Measurements from ENCODE around the gene DRC7.

DRC7 gene, protein sequence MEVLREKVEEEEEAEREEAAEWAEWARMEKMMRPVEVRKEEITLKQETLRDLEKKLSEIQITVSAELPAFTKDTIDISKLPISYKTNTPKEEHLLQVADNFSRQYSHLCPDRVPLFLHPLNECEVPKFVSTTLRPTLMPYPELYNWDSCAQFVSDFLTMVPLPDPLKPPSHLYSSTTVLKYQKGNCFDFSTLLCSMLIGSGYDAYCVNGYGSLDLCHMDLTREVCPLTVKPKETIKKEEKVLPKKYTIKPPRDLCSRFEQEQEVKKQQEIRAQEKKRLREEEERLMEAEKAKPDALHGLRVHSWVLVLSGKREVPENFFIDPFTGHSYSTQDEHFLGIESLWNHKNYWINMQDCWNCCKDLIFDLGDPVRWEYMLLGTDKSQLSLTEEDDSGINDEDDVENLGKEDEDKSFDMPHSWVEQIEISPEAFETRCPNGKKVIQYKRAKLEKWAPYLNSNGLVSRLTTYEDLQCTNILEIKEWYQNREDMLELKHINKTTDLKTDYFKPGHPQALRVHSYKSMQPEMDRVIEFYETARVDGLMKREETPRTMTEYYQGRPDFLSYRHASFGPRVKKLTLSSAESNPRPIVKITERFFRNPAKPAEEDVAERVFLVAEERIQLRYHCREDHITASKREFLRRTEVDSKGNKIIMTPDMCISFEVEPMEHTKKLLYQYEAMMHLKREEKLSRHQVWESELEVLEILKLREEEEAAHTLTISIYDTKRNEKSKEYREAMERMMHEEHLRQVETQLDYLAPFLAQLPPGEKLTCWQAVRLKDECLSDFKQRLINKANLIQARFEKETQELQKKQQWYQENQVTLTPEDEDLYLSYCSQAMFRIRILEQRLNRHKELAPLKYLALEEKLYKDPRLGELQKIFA

DNA sequence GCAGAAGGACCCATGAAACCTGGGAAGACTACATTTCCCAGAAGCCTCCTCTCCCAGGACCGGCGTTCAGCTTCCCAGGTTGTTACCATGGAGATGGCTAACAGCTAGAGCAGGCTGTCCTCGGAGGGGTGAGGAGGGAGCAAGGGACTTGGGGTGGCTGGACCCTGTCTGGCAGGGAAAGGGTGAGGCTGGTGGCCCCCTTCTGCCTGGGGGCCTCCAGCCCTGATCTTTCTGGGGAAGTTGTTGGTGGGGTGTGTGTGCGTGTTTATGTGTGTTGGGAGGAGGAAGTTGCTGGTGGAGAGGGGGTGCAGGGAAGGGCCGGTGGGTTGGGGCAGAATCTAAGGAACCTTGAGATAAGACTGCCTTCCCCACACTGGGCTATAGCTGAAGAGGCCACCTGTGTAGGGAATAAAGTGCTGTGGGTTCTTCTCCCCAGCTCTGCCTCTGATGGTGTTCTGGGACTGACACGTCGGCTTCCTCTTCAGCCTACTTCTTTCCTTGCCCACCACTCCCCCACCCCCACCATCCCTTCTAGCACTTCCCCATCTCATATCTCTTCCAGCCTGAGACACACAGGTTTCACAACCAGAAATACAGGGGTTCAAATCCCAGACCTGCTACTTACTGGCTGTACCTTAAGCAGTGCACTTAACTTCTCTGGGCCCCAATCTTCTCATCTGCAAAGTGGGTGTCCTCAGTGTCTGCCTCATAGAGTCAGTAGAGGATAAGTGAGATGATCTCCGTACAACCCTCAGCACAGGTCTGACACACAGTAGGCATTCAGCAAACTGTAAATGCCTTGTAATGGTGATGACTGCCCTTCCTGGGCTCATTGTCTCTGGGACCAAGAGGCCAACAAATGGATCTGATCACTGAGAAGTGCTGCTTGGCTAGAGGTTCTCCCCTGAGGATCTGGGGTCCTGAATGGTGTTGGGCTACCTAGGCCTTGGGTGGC, at the start of gene DRC7:
Gene DRC7, plus strand, starts transcription at position 82 of the 955 bp plus-strand sequence. CDS start 3,144 bp downstream, outside the sequence.
- DNase-seq, result peak; percentile 43

DNA sequence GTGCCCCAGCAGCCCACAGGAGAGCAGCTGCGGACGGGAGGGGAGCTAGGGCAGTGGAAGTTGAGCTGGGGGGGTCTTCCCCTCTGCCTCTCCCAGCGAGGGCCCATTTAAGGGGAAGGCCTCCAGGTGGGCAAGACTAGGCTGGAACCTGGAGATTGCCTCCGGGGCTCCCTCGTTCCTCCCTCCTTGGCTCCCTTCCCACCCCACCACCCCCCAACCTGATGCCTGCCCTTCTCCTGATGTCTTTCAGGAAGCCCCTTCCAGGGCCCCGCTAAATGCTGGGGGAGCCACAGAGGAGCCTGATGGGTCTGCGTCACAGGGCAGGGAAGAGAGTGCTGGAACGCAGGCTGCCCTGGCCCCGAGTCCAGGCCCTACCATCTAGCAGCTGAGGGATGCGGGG, 49.4 kb upstream of the DRC7 start:
- no peak for DNase-seq

DNA sequence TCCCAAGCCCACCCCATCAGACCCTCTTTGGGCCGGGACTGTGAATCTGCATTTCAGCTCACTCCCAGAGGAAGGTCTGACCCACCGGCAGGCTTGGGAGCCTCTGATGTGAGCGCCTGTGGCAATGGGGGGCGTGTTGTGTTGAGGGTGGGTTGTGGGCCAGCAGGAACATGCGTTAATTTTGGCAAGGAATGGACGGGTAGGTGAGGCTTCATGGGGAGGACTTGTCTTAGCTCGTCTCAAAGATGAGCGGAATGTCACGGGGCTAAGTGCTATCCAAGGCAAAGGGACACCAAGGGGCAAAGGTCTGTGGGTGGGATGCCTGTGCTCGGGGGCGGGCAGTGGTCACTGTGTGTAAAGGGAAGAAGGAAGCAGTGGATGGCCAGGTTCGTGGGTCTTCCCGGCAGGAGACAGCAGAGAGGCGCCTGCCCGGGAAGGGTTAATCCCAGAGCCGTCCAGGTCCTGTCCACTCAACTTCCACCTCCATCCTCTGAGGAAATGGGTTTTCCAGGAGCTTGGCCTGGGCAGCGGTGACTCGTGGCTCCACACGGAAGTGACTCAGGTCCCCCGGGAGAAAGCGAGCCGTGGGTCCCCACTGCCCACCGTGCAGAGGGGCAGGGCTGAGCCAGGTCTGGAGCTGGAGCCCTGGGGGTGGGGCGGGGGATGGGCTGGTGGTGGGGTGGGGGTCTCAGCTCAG, 48.8 kb upstream of the DRC7 start:
- DNase-seq, result no peak

DNA sequence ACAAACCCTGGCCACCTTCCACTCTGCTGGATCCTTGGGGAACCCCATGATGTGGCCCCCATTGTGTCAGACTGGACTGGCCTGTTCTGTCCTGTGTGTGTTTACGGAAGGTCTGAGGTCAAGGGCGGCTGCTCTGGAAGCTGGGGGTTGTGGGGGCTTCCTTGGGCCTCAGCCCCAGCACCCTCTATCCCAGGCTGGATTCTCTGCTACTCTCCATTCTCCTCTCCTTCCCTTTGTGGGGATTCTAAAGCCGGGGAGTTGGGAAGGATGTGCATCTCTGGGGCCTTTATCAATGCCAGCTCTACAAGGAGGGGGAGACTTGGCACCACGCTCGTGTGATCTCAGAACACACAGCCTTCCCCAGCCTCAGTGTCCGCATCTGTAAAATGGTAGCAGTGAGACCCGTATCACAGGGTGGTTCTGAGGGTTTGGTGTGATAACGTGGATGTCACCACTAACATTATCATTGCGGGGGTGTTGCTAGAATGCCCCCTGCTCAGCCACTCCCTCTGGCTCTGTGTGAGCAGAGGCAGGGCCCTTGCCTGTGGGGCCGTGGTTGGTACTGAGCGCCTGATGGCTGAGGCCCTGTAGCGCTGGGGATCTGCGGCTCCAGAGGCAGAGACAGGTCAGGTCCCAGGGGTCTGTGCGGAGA, 48.1 kb upstream of the DRC7 start:
- DNase-seq, result no peak

DNA sequence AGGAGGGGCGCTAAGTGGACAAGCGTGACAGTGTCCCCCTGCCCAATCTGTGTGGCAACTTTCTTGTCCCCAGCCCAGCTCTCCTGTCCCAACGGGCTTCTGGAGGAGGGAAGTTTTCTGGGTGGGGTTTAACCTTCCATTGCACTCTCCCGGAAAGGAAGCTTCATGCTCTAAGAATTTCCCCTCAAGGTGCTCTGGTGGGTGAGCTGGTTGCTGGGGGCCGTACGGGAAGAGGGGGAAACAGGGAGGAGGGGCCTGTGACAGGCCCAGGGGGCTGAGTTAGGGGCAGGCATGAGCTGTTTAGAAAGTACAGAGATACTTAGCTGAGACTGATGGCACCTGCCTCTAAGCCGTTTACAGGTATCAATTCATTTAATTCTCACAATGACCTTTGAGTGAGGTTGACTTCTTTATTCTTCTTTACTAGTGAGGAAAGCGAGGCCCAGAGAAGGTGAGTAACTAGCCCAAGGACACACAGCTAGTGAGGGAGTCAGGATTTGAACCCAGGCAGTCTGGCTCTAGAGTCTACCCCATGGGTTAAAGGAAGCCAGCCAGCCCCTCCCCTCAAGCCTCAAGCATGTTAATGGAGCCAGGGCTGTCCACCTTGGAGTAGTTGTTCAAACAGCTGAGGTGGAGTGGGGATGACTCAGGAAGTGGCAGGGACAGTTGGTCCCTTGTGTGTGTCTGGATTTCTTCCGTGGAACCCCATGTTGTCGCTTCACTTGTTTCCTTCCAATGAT, 47.3 kb upstream of the DRC7 start:
- DNase-seq, result no peak

DNA sequence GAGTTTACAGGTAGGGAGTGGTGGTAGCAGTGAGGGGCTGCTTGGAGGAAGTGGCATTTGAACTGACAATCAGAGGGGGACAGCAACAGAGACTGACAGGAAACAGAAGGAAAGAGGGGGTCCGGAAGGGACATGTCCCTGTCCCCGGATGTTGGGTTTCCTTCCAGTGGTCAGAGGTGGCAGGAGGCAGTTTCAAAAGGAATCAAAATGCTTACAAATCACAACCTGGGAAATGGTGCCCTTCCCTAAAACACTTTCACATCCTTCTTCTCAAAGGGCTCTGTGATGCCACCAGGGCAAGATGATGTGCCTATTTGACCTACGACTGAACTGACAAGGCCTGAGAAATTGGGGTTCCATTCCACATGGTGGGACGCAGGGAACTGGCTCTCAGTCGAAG, 46.5 kb upstream of the DRC7 start:
- no peak for DNase-seq

DNA sequence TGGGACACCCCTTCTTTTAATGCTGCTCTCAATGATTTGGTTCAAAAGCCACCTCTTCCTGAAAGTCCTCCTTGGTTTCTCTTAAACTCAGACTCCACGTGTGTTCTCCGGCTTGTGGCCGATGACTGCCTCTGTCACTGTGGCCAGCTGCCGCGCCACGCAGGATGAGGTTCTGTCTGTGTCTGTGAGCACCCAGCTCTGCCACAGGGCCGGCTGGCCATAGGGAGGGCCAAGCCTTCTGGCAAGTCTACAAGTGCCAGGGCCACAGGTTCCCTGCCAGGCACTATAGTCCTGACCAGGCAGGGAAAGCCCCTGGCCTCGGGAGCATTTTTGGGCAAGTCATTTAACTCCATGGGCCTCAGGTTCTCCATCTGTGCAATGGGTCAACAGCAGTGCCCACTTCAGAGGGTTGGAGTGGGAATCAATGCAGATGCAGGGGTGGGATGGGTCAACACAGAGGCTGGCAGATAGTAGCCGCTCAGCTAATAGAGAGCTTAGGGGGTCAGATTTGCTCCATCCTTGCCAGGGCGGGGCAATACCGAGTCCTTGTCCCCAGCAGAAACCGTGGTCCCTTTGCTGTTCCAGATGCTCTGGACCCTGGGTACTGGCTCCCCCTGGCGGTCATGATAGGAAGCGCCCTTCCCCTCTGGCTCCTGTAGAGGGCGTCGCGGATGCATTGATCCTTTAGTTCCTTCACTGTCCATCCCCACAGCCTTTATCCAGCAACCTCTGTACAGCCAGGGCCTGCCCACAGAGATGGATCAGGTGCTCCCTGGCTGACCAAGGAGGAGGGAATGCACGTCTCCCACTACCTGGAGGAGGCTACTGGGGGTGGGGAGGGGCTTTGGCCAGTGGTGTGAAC, 45.8 kb upstream of the DRC7 start:
- DNase-seq, result peak; percentile 72

DNA sequence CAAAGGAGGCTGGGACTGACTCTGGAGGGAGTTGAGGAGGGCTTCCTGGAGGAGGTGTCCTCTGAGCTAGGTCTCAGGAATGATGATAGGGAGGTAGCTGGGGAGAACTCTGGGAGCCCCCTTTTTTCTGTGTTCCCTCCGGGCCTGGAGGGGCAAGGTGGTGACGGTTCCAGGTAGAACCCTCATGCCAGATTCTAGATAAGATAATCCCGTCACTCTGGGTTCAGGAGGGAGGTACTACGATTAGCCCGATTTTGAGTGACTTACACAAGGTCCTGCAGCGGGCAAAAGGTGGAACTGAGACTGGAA, 45.2 kb upstream of the DRC7 start:
- no peak for DNase-seq

DNA sequence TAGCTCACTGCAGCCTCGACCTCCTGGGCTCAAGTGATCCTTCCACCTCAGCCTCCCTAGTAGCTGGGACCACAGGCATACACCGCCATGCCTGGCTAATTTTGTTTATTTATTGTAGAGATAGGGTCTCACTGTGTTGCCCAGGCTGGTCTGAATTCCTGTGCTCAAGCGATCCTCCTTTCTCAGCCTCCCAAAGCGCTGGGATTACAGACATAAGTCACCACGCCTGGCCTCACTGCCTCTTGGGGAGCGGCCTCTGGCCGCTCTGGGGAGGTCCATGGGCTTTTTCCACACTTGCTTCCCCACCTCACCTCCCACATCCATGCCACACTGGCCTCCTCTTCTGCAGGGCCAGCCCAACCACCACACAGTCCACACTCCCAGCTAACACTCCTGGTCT, 44.8 kb upstream of the DRC7 start:
- no peak for DNase-seq

DNA sequence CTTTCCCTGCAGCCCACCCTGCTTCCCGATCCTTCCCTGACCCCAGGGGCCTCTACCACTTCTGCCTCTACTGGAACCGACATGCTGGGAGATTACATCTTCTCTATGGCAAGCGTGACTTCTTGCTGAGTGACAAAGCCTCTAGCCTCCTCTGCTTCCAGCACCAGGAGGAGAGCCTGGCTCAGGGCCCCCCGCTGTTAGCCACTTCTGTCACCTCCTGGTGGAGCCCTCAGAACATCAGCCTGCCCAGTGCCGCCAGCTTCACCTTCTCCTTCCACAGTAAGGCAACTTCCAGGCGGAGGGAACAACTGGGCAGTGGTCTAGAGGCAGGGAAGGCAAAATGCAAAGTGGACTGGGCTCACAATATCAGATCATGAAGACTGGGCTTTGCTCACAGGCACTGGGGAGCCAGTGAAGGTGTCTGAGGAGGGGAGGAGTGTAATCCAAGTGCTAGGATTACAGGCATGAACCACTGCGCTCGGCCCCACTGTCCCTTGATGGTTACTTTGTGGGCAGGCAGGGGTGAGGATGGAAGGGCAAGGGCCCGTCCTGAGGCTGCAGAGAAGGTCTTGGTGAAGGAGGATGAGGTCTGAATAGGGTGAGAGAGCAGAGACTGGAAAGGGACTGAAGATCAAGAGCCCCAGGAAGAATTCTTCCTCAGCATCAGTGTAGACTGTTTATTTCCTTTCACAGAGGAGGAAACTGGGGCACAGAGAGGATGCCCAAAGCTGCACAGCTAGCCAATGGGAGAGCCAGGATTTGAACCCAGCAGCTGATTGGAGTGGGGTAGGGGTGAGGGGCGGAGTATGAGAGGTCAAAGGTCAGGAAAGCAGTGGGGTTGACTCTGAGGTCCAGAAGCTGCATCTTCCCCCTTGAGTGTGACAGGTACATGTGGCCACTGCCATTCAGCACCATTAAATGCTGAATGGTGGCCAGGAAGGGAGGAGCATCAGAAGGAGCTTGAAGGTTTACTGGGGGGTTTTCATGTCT, 43.0 kb upstream of the DRC7 start:
- no peak for DNase-seq

DNA sequence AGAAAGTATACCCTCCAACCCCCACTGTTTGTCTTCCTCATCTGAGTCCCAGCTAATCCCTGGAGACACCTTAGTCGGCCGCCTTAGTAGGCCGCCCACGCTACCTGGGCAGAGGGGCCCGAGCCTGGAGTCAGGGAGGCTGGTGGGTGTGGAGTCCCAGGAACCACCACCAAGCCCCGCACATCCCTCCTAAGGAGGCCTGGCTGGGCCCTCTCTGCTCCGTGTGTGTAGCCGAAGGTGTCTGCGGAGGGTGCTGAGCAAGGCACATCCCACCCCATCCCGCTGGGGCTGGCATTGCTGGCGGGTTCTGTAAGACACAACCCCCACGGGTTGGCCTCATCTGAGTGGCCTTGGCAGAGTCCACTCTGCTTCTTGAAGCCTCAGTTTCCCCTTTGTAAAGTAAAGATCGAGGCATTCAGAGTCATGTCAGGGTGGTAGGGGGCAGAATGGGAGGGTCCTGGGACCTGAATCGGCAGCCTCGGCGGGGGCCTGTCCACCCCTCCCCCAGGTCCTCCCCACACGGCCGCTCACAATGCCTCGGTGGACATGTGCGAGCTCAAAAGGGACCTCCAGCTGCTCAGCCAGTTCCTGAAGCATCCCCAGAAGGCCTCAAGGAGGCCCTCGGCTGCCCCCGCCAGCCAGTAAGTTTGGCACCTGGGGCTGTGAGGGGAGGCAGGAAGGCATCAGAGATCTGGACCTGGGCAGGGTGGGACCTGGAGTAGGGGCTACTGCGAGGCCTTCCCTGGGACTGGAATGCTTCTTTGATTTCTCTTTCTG, 41.7 kb upstream of the DRC7 start:
- DNase-seq, result no peak

DNA sequence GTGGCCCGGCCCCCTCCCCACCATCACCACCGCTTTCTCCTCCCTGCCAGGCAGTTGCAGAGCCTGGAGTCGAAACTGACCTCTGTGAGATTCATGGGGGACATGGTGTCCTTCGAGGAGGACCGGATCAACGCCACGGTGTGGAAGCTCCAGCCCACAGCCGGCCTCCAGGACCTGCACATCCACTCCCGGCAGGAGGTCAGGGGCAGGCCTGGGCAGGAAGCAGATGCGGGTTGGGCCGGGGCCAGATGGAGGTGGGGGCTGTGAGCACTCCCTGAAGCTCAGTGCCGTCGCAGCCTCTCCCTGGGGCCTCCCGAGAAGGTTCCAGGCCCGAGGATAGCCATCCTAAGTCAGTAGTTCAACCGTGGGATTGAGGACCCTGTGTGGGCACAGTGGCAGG, 40.7 kb upstream of the DRC7 start:
- DNase-seq, result no peak

DNA sequence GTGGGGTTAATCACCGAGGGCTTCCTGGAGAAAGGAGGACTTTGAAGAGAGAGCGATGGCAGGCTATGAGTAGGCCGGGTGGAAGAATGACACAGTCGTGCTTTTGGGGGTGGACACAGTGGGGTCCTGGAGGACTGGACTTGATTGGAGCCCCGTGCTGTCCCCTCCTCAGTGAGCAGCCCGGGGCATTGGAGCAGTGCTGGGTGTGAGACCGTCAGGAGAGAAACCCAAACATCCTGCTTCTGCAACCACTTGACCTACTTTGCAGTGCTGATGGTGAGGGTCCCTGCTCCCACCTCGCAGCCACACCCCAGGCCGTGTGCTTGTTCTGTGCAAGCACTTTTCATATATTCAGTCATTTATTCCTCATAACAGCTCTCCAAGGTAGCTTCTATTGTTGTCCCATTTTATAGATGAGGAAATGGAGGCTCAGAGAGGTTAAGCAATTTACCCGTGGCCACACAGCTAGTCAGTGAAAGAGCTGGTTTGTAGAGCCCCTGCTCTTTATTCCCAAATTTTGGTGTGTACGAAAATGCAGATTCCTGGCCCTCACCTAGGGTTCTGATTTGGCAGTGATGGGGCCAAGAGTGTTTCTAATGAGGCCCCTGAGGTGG, 38.2 kb upstream of the DRC7 start:
- no peak for DNase-seq

DNA sequence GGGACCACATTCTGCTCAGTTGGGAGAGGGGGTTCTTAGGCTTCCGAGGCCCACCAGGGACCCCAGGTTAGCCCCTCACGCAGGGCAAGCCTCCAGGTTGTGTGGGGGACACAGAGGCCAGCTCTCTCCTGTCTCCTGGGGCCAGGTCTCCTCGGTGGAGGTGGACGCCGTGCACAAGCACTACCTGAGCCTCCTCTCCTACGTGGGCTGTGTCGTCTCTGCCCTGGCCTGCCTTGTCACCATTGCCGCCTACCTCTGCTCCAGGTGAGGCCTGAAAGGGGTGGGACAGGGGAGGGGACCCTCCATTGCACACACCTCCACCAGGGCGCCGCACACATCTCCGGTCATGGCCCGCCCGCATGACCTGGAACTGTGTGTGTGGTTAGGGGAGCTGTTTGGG, 37.4 kb upstream of the DRC7 start:
- DNase-seq, result no peak

DNA sequence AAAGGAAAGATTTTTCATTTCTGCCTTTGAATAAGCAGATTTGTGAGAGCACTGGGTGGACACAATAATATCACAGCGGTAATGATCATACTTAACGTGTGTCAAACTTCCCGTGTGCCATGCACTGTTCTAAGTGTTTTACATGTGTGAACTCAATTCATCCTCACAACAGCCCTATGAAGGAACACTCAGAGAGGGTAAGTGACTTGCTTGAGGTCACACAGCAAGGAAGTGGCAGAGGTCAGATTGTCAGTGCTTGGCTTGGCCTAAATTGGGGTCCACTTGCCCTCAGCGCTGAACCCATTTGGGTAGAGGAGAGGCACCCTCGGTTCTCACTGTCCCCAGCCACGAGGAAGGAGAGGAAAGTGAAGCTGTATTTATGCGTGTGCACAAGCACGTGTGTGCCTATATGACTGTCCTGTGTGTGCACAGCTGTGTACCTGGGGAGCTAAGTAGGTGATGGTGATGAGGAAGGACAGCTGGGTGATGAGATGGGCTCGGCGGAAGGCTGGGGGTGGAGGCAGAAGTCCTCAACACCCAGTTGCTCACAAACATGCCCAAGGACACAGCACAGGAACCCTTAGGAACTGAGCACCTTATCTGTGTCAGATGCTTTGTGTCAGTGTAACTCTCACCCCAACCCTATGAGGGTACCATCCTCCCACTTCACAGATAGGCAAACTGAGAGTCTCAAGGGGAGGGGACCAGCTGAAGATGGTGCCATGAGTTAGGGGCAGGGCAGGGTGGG, 36.3 kb upstream of the DRC7 start:
- no peak for DNase-seq

DNA sequence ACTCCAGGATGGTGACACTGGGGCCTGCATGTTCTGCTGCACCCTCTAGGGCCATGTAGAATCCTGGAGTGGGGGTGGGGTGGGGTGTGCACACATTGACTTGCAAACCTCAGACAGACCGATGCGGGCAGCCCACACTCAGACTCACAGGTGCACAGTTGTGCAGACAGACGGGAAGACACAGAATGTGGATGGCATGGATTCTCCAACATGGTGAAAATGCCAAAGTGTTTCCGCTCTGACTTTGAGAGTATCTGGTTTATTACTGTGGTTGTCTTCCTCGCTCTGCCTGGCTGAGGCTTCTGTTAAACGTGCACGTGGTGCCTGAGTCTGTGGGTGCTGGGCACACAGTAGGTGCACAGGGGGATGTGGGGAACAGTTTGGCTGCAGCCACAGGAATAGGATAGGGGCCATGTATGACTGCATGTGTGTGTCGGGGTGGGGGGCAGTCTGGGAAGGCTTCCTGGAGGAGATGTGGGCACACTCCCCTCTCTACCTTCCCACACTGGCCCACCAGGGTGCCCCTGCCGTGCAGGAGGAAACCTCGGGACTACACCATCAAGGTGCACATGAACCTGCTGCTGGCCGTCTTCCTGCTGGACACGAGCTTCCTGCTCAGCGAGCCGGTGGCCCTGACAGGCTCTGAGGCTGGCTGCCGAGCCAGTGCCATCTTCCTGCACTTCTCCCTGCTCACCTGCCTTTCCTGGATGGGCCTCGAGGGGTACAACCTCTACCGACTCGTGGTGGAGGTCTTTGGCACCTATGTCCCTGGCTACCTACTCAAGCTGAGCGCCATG, 35.5 kb upstream of the DRC7 start:
- no peak for DNase-seq
